ENCODE results near the gene AAR2.

The AAR2 gene

DNA sequence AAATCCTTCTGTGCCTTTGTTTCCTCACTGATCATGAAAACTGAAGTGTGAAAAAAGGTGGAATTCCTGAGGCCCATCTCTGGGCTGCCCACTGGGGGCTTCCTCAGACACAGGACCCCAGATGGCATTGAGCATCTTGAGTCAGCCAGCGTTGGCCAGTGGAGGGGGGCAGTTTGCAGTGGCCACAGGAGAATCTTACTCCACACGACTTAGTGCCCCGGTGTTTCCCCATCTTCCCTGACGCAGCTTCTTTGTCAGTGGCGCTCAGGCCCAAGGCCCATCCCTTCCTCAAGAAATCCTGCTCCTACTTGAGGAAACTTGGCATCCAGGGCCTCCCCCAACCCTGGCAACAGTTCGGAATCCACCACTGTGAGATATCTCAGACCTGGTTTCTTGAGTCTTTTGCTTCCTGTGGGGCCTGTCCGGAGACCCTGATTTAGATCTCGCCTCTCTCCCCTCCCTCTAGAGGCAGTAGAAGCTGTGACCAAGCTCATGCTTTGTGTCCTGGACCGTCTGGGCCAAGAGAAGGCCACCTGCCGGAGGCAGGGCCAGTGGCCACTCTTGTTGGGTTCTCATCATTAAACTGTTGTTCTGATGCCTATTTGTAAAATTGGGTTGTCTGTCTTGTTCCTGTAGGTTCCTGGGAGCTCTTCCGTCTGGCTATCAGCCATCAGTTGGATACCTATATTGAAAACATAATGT, 49.6 kb downstream of the AAR2 start:
- DNase-seq, result no peak

DNA sequence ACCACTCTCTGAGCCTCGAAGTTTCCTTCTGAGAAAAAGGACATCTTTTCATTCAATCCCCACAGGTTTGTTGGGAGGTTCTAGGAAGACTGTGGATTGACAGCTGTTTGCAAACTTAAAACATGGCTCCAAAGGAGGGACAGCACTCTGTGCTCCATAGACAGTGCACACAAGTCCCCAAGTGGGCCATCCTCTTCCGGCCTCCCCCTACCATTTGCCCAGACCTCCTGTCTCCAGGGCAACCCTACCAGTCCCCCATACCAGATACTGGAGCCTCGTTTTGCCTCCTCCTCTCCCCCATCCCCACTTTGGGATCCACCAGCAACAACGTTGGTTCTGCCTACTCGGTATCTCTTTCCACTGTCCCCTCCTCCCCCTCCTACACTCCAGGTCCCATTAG, 61.4 kb downstream of the AAR2 start:
- DNase-seq, result no peak

DNA sequence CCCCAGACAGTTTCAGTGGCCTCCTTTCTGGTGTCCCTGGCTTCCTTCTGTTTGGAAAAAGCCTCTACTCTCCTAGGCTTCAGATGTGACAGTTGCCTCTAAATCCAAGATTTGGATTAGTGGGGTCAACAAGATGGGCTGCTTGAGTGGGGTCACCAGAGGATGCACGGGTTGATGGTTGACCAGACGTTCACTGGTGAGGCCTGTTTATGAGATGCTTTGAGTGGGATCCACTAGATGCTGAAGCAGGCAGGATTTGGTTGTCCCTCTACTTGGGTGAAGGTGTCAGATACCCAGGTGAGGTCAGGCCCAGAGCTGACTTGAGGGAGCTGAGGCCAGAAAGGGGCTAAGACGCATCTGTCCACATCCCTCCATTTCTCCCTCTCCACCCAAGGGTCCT, 61.8 kb downstream of the AAR2 start:
- no peak for DNase-seq

DNA sequence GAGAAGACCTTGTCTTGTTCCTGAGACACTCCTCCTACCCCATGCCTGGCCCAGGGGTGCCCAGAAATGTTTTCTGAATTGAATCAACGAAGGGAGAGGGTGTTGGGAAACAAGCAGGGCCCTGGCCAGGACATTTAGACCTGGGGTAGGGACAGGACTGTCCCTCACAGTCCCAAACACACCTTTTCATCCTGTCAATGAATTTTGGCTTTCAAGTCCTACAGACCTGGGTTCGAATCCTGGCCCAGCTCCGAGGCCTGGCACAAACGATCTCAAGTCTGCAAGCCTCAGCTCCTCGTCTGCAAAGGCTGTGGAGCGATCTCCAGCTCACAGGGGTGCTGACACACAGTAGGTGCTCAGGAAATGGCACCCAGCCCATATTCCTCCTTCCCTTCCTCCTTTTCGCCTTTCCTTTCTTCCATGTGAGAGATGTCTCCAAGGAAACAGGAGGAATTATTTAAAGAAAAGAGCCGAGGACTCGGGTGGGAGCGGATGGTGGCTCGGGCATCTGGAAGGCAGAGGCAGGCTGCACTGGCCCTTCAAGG, 62.6 kb downstream of the AAR2 start:
- no peak for DNase-seq

DNA sequence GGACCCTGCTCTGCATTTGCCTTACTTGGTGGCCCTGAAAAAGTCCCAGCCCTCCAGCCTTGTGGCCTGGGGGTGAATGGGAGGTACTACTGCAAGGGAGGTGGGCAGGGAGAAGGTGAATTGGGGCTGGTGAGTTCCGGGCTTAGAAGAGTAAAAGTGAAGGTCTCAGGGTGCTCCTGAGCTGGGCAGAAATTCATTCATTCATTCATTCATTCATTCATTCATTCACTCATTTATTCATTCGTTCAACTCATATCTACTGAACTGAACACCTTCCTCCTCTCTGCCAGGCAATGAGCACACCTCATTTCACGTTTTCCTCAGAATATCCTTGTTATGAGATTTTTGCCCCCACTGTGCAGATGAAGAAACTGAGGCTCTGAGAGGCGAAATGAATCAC, 63.2 kb downstream of the AAR2 start:
- no peak for DNase-seq

DNA sequence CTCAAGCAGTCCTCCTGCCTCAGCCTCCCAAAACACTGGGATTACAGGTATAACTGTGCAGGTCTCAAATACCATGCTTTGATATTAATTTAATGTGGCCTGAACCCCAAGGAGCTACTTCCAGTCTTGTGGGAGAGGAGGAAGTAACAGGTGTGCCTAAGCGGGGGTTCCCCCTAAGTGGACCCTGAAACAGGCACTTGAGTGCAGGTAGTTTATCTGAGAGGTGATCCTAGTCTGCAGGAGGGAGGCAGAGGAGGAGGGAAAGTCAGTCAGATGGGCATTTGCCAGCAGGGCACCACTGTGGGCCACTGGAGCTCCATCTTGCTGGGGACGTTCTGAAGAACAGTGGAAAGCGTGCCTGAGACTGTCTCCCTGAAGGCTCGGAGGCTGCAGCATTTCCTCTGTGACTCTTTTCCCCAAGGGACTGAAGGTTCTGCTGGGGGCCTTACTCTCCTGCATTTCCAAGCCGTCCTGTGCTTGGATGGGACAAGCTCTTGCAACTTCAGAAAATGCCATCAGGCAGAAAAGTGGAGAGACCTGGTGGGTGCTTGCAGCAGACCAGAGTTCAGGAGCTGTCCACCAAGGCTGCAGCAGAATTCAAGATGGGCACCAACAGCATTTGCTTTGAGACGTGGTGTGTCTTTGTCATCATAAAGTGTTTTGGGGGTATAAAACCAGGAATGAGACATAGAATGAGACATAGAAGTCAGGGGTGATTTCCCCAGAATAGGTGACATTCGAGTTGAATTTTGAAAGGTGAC, 65.3 kb downstream of the AAR2 start:
- no peak for DNase-seq

DNA sequence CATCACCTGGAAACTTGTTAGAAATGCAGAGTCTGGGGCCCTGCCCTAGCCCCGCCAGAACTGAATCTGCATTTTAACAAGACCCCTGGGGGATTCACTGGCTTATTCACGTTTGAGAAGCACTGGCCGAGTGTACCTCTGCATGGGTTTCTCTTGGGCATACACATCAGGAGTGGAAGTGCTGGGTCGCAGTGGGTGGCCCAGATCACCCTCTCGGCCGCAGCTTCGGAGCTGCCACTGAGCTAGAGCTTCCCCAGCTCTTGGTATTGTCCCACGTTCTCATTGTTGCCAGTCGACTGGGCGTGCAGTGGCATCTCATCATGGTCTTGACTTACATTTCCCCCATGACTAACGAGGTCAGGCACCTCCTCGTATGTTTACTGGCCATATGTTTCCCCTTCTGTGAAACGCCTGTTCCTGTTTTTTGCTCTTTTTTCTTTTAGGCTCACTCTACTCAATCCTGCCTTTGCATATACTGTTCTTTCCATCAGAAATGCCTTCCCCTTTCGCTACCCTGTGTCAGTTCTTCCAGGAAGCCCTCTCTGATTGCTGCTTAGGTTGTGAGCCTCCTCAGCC, 66.8 kb downstream of the AAR2 start:
- DNase-seq, result peak; percentile 73

DNA sequence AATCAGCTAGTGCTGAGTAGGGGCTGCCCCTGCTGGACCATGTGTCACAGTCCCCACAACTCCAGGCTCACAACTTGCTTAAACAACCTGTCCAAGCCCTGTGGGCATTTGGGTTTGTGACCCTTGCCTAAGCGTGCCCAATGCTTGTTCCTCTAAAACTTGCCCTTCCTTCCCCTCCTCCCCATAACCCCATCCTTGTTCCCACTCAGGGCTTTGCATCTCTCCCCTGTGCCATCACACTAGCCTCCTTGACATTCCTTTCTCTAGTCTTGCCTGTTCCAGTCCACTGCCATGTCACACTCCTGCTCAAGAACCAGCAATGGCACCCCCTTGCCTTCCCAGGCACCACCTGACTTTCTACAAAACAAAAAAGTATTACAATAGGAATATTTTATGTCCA, 67.6 kb downstream of the AAR2 start:
- no peak for DNase-seq

DNA sequence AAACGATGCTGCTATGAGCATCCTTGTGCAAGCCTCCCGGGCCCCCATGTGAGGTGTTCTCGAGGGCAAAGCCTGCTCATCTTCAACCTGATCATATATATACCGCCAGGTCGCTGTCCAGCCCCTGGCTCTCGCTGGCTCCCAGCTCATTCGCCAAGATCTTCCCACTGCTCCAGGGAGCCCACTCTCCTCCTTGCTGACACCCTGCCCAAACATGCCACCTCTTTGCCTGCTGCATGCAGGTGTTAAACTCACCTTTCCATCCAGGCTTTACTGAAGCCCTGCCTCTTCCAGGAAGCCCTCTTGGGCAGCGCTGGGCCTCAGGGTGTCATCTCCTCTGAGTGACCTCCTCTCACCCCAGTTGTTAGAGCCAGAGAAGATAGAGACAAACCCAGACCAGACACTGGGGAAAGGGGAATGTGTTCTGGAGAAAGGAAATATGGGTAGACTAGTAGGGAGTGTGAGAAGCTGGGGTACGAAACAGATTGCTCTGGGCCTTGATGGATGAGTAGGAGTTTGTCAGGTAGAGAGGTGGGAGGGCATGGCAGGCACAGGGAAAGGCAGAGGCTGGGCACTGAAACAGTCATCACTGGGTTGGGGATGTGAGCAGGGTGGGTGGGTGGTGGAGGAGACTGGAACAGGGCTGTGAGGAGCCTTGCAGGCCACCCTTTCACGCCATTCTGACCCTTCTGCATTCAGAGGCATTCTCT, 68.7 kb downstream of the AAR2 start:
- DNase-seq, result no peak

DNA sequence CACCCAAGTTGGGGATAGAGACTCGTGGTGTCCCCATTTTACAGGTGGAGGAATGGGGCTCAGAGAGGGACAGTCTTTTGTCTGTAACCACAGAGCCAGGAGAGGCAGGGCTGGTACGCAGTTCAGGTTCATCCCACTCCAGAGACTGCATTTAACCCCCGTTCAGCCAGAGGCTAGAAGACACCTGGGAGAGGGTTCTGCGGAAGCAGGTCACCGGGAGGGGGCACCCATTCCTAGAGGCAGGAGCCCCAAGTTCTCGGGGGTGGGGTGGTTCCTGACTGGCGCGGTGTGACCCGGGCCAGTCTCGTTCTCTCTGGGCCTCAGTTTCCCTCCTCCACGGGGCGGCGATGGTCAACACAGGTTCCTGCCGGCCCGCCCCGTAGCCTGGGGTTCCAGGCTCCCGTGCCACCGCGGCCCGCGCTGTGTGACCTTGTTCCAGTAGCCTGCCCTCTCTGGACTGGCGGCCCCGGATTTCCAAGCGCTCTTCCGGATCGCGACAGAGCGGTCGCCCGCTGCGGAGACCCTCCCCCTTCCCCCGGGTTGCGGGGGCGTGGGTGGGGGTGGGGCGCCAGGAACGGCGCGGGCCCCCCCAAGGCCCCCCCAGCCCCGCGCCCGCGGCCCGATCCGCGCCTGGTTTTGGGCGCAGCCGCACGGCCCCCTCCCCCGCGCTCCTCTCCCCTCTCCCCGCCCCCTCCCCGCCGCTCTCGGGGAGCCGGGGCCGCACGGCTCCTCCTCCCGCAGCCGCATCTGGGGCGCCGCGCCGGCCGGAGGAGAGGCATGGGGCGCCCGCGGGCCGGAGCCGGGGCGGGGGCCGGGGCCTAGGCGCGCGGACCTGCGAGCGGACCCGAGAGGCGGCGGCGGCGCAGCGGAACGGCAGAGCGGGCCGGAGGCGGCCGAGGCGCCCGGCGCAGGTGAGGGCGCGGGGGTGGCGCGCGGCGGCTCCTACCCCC, 69.6 kb downstream of the AAR2 start, which contains the start of gene DLGAP4:
TSS of gene DLGAP4 (plus strand) at position 738 of the 950 bp plus-strand sequence. CDS start 125,379 bp downstream, outside the sequence.
- DNase-seq, result peak; percentile 20

Measured in NCI-H2171 treated with DMSO at 0.1 percent for 48 hours (cell line).